ENCODE measurements around the gene PIK3R5. TPM values are rescaled to one million over a fixed set of nuclear protein-coding genes. Genes with fewer than 3 reads are reported as not detected.

The PIK3R5 gene
- total and polyA plus RNA-seq, 2 donors (not counting 1 experiment from before 2014, with no cell fraction given): 63.1 to 70.0 TPM

DNA sequence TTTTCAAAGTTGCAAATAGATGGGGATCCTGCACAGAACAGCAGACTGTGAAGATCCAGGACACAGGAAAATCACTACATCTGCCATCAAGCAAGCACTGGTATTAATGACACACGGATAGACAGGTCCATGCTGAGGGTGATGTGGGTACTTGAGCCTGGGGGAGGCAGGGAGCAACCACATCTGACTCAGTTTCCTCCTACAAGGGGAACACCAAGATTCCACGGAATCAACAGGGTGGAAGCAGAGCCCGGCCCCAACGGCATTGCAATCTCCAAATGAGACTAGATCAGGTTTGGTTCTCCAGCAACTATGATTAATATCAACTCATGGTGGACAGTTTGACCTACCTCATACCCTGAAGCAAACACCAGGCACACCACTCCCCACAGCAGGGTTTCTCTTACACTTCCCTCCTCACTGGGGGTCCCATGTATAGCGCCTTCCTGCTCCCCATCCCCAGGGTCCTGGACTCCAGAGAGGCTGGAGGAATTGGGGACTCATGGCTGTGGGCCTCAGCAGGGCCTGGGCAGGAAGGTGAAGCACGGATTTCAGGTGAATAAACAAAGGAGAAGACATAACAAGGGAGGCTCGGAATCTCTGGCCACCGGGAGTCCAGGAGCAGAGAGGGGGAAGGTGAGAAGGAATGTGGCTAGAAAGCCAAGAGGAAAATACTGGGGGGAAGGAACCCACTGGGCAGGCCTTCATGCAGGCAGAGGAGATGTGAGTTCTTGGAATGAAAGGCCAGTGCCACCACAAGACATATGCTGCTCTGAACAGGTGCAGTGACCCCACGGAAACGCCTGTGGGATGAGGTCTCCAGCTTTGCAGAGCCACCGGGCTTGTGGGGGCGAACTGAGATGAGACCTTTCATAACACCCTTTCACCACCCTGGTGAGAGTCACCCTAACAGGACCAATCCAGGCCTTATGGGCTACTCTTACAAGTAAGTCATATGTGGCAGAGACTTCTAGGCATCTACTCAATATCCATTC is 68.6 kb downstream of the PIK3R5 start:
- Histone ChIP-seq H2AFZ (ENCODE audit: insufficient read depth, low read depth, low read length, poor library complexity, severe bottlenecking) (no peak overlapping the region), H3K4me1 (ENCODE audit: control insufficient read depth in 2 of 2, insufficient read depth in 2 of 2, low read length in 2 of 2) (peaks cover 43 to 56% of the 10 kb centered on the region in 2 donors), H3K9me3 (ENCODE audit: control extremely low read depth in 1 of 3, control insufficient read depth in 2 of 3, insufficient read depth in 1 of 3, low read length in 2 of 3) (no peaks in the 10 kb centered on the region), H3K4me3 (ENCODE audit: control extremely low read depth in 1 of 5, extremely low read depth in 1 of 5, insufficient read depth in 1 of 5, low read depth in 2 of 5, low read length in 4 of 5) (no peak overlapping the region), H3K4me2 (replicated peaks; ENCODE audit: low read depth, low read length, poor library complexity, severe bottlenecking) (no peak overlapping the region), H4K20me1 (ENCODE audit: control insufficient read depth, insufficient read depth, low read length, poor library complexity, severe bottlenecking) (no peaks in the 10 kb centered on the region), H3K27me3 (replicated peaks in 1 of 4; ENCODE audit: control extremely low read depth in 1 of 4, control insufficient read depth in 3 of 4, insufficient read depth in 4 of 4, low read length in 3 of 4) (no peaks in the 10 kb centered on the region), H3K27ac (ENCODE audit: low read length in 2 of 2) (no peak overlapping the region), H3K9ac (ENCODE audit: low read length) (no peak overlapping the region), H3K36me3 (replicated peaks in 1 of 2; ENCODE audit: control extremely low read depth in 1 of 2, control insufficient read depth in 1 of 2, extremely low read depth in 1 of 2, insufficient read depth in 2 of 2, low read length in 1 of 2) (peaks cover 0 to 44% of the 10 kb centered on the region in 2 experiments), H3K79me2 (ENCODE audit: control insufficient read depth, insufficient read depth, low read length) (no peaks in the 10 kb centered on the region)
- Mint-ChIP-seq H3K9me3 (ENCODE audit: insufficient read depth) (no peaks in the 10 kb centered on the region), H3K4me3 (peak overlapping the region; percentile 6), H3K4me1 (peaks cover 61% of the 10 kb centered on the region), H3K27ac (peak overlapping the region; percentile 47), H3K27me3 (no peaks in the 10 kb centered on the region)
- intact Hi-C loops (cut with micrococcal nuclease): no loop called here
- no peak for DNase-seq
- ATAC-seq (ENCODE audit: low read depth): no peak
- ChIA-PET POLR2A (interaction anchor here (1.6 kb wide), 1 partner anchor 69 kb away, joined by 7 read pairs; the partner anchor contains the start of gene PIK3R5), CTCF (interaction anchor here (1.1 to 6.2 kb wide), 6 partner anchors 13 to 111 kb away, joined by 4 to 56 read pairs (median 6); partner anchors contain the start of gene MFSD6L)
- WGBS (ENCODE audit: insufficient coverage): 94% methylated on average over 10 of the region's 12 CpGs
- no peak for TF ChIP-seq EZH2 (IDR thresholded peaks at IDR 0.05; ENCODE audit: borderline replicate concordance, insufficient read depth, low read depth, low read length, poor library complexity, severe bottlenecking)
- TF ChIP-seq, protein P1, sequence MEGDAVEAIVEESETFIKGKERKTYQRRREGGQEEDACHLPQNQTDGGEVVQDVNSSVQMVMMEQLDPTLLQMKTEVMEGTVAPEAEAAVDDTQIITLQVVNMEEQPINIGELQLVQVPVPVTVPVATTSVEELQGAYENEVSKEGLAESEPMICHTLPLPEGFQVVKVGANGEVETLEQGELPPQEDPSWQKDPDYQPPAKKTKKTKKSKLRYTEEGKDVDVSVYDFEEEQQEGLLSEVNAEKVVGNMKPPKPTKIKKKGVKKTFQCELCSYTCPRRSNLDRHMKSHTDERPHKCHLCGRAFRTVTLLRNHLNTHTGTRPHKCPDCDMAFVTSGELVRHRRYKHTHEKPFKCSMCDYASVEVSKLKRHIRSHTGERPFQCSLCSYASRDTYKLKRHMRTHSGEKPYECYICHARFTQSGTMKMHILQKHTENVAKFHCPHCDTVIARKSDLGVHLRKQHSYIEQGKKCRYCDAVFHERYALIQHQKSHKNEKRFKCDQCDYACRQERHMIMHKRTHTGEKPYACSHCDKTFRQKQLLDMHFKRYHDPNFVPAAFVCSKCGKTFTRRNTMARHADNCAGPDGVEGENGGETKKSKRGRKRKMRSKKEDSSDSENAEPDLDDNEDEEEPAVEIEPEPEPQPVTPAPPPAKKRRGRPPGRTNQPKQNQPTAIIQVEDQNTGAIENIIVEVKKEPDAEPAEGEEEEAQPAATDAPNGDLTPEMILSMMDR (IDR thresholded peaks at IDR 0.05): no peak

DNA sequence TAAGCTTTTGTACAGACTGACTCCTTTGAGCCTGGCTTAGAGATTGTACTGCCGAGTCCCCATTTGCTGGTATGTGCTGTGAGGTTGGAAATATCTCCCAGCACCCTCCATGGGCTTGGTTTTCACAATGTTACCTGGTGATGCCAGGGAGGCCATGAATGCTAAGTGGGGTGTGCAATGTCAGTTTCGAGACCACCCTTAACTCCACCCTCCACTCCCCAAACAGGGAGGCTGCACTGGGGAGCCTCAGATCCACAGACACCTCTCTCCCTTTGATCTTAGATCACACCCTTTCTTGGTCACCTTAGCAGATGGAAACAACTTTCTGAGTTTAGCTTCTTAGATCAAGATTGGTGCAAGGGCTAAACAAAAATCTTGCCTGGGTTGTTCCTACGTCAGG is 69.4 kb downstream of the PIK3R5 start:
- no peak overlapping the region for H3K27ac Mint-ChIP-seq
- no peak overlapping the region for H3K4me3 ChIP-seq (ENCODE audit: control extremely low read depth in 1 of 5, extremely low read depth in 1 of 5, insufficient read depth in 1 of 5, low read depth in 2 of 5, low read length in 4 of 5)
- peaks cover 35 to 50% of the 10 kb centered on the region in 2 donors for H3K4me1 ChIP-seq (ENCODE audit: control insufficient read depth in 2 of 2, insufficient read depth in 2 of 2, low read length in 2 of 2)
- H3K9me3 Mint-ChIP-seq (ENCODE audit: insufficient read depth): no peaks in the 10 kb centered on the region
- no peak overlapping the region for H3K4me2 ChIP-seq (replicated peaks; ENCODE audit: low read depth, low read length, poor library complexity, severe bottlenecking)
- TF ChIP-seq, protein P1 (IDR thresholded peaks at IDR 0.05): no peak
- no peak for TF ChIP-seq EZH2 (IDR thresholded peaks at IDR 0.05; ENCODE audit: borderline replicate concordance, insufficient read depth, low read depth, low read length, poor library complexity, severe bottlenecking)
- intact Hi-C loops (cut with micrococcal nuclease): no loop called here
- no peak for ATAC-seq (ENCODE audit: low read depth)
- no peaks in the 10 kb centered on the region for H4K20me1 ChIP-seq (ENCODE audit: control insufficient read depth, insufficient read depth, low read length, poor library complexity, severe bottlenecking)
- no peak overlapping the region for H3K9ac ChIP-seq (ENCODE audit: low read length)
- no peaks in the 10 kb centered on the region for H3K79me2 ChIP-seq (ENCODE audit: control insufficient read depth, insufficient read depth, low read length)
- no peak for DNase-seq
- H2AFZ ChIP-seq (ENCODE audit: insufficient read depth, low read depth, low read length, poor library complexity, severe bottlenecking): no peak overlapping the region
- H3K36me3 ChIP-seq (replicated peaks in 1 of 2; ENCODE audit: control extremely low read depth in 1 of 2, control insufficient read depth in 1 of 2, extremely low read depth in 1 of 2, insufficient read depth in 2 of 2, low read length in 1 of 2): peaks cover 0 to 46% of the 10 kb centered on the region in 2 experiments
- no peaks in the 10 kb centered on the region for H3K27me3 ChIP-seq (replicated peaks in 1 of 4; ENCODE audit: control extremely low read depth in 1 of 4, control insufficient read depth in 3 of 4, insufficient read depth in 4 of 4, low read length in 3 of 4)
- H3K4me1 Mint-ChIP-seq: peaks cover 54% of the 10 kb centered on the region
- WGBS (ENCODE audit: insufficient coverage): 100% methylated on average over 2 of the region's 3 CpGs
- H3K9me3 ChIP-seq (ENCODE audit: control extremely low read depth in 1 of 3, control insufficient read depth in 2 of 3, insufficient read depth in 1 of 3, low read length in 2 of 3): no peaks in the 10 kb centered on the region
- no peak overlapping the region for H3K27ac ChIP-seq (ENCODE audit: low read length in 2 of 2)
- CTCF ChIA-PET: interaction anchor here (1.1 to 6.2 kb wide), 23 partner anchors 14 to 836 kb away, joined by 3 to 56 read pairs (median 7); partner anchors contain the start of gene MFSD6L
- POLR2A ChIA-PET: no interaction called here
- H3K4me3 Mint-ChIP-seq: no peak overlapping the region
- H3K27me3 Mint-ChIP-seq: no peaks in the 10 kb centered on the region

Measured in B cell (primary cell).